Measurements from ENCODE around the gene CCDC85C.
A peak's percentile ranks its signal among the peaks of the same experiment; 100 is the strongest.

CCDC85C gene

GRCh38 chr14:99611646-99612045 lies 7.6 kb upstream of the CCDC85C start:
- intact Hi-C loops (cut with DNase I) = no loop called here
- DNase-seq = no peak

- intact Hi-C loops (cut with DNase I) = no loop called here
- DNase-seq = peak in 2 of 42 donors; percentile 22 to 24
Measured at GRCh38 chr14:99609245-99610170, 5.5 kb upstream of the CCDC85C start.

- DNase-seq = no peak
- intact Hi-C loops (cut with DNase I) = no loop called here
Measured at GRCh38 chr14:99608591-99608990, 4.6 kb upstream of the CCDC85C start.

GRCh38 chr14:99606359-99606758 lies 2.4 kb upstream of the CCDC85C start:
- intact Hi-C loops (cut with DNase I) = no loop called here
- DNase-seq = no peak

- intact Hi-C loops (cut with DNase I) = no loop called here
- DNase-seq = peak in 41 of 42 donors; percentile 53 to 89 (median 78)
Measured at GRCh38 chr14:99605299-99605961, 1.4 kb upstream of the CCDC85C start.

GRCh38 chr14:99604766-99605298 lies 825 bp upstream of the CCDC85C start:
- intact Hi-C loops (cut with DNase I) = loop anchor here (5.0 kb wide), 1 partner anchor 43 kb away; no protein-coding TSS in a partner anchor
- peak in 11 of 42 donors; percentile 28 to 60 (median 41) for DNase-seq

GRCh38 chr14:99604278-99604765 lies 315 bp upstream of the CCDC85C start:
- intact Hi-C loops (cut with DNase I) = loop anchor here (5.0 kb wide), 1 partner anchor 42 kb away; no protein-coding TSS in a partner anchor
- peak; percentile 73 to 97 (median 94) for DNase-seq

GRCh38 chr14:99602788-99603415 lies 1.1 kb downstream of the CCDC85C start:
- intact Hi-C loops (cut with DNase I) = loop anchor here (5.0 kb wide), 1 partner anchor 41 kb away; no protein-coding TSS in a partner anchor
- DNase-seq = no peak

GRCh38 chr14:99602054-99602787 lies 1.8 kb downstream of the CCDC85C start:
- peak in 23 of 42 donors; percentile 29 to 76 (median 55) for DNase-seq
- intact Hi-C loops (cut with DNase I) = loop anchor here (5.0 kb wide), 1 partner anchor 40 kb away; no protein-coding TSS in a partner anchor

- DNase-seq = peak in 15 of 42 donors; percentile 16 to 65 (median 31)
- intact Hi-C loops (cut with DNase I) = loop anchor here (5.0 kb wide), 1 partner anchor 39 kb away; no protein-coding TSS in a partner anchor
Measured at GRCh38 chr14:99601361-99601831, 2.6 kb downstream of the CCDC85C start.

GRCh38 chr14:99600232-99600888 lies 3.6 kb downstream of the CCDC85C start:
- intact Hi-C loops (cut with DNase I) = loop anchor here (5.0 kb wide), 1 partner anchor 38 kb away; no protein-coding TSS in a partner anchor
- DNase-seq = no peak

GRCh38 chr14:99599393-99599792 lies 4.6 kb downstream of the CCDC85C start:
- intact Hi-C loops (cut with DNase I) = no loop called here
- DNase-seq = no peak

- intact Hi-C loops (cut with DNase I) = no loop called here
Measured at GRCh38 chr14:99598774-99599173, 5.2 kb downstream of the CCDC85C start.

GRCh38 chr14:99597911-99598600 lies 6.0 kb downstream of the CCDC85C start:
- DNase-seq = no peak
- intact Hi-C loops (cut with DNase I) = no loop called here

More at GRCh38 chr14:99598774-99599173, 5.2 kb downstream of the CCDC85C start:
- DNase-seq = peak in 1 of 42 donors; percentile 20

GRCh38 chr14:99596772-99597171 lies 7.2 kb downstream of the CCDC85C start:
- DNase-seq = no peak
- intact Hi-C loops (cut with DNase I) = no loop called here

- DNase-seq = no peak
- intact Hi-C loops (cut with DNase I) = no loop called here
Measured at GRCh38 chr14:99596071-99596627, 7.9 kb downstream of the CCDC85C start.

GRCh38 chr14:99595524-99595923 lies 8.5 kb downstream of the CCDC85C start:
- no peak for DNase-seq
- intact Hi-C loops (cut with DNase I) = no loop called here

Data from head of caudate nucleus (tissue), 42 donors.